Loucy (cell line): ENCODE measurements around the gene SOAT2.

ENCODE experiments used
- CTCF ChIP-seq: fragments of 200-600 bp; sonication (generic); conservative IDR thresholded peaks from 2 replicates; pipeline ENCODE4 v1.5.1; 2014; ENCODE audit warnings: mild to moderate bottlenecking, antibody characterized with exemption, low read length
- EZH2phosphoT487 ChIP-seq: fragments of 200-600 bp; IDR thresholded peaks from 2 replicates; pipeline ENCODE4 v1.6.1; 2018; ENCODE audit warnings: antibody characterized with exemption, mild to moderate bottlenecking, moderate library complexity, borderline replicate concordance

GRCh38 chr12:53160000-53160399 is 56.7 kb downstream of the SOAT2 start:
- no peak for TF ChIP-seq CTCF
- no peak for TF ChIP-seq EZH2phosphoT487
